Smooth muscle cell (in vitro differentiated cells): ENCODE results near the gene C11orf16. TPM values are rescaled to one million over a fixed set of nuclear protein-coding genes. Genes with fewer than 3 reads are reported as not detected.
A peak's percentile ranks its signal among the peaks of the same experiment; 100 is the strongest.
"Not testable (repeated sequence)": the region's sequence is repeated elsewhere in the genome, so short reads cannot be mapped to it uniquely, and the experiment has no call there.

Experiments used
- DNase-seq: peaks from one replicate; lab custom pipeline; 2025; ENCODE audit not compliant: unreplicated experiment; lab: John Stamatoyannopoulos, UW
- H2AFZ ChIP-seq: fragments of 200-600 bp; sonication (generic); 2 replicates; pipeline ENCODE4 v1.6.0; 2016; ENCODE audit warnings: antibody characterized with exemption, low read depth, mild to moderate bottlenecking
- H3F3A ChIP-seq: fragments of 200-600 bp; sonication (generic); 2 replicates; pipeline ENCODE4 v1.6.0; 2017; ENCODE audit warnings: antibody characterized with exemption, low read depth
- H3K27ac ChIP-seq: fragments of 200-600 bp; sonication (generic); 2 replicates; pipeline ENCODE4 v1.5.1; 2016; ENCODE audit warnings: low read depth, mild to moderate bottlenecking
- H3K27me3 ChIP-seq: fragments of 200-600 bp; sonication (generic); 2 replicates; pipeline ENCODE4 v1.6.1; 2016; ENCODE audit warnings: low read depth, mild to moderate bottlenecking
- H3K36me3 ChIP-seq: fragments of 200-600 bp; sonication (generic); 2 replicates; pipeline ENCODE4 v1.5.1; 2016; ENCODE audit warnings: low read depth
- H3K4me1 ChIP-seq: fragments of 200-600 bp; sonication (generic); 2 replicates; pipeline ENCODE4 v1.5.1; 2016; ENCODE audit warnings: low read depth
- H3K4me2 ChIP-seq: fragments of 200-600 bp; sonication (generic); 2 replicates; pipeline ENCODE4 v1.6.0; 2016; ENCODE audit warnings: mild to moderate bottlenecking
- H3K4me3 ChIP-seq: fragments of 200-600 bp; sonication (generic); 2 replicates; pipeline ENCODE4 v1.5.1; 2016; ENCODE audit warnings: mild to moderate bottlenecking
- H3K79me2 ChIP-seq: fragments of 200-600 bp; sonication (generic); 2 replicates; pipeline ENCODE4 v1.6.0; 2016; ENCODE audit warnings: low read depth, mild to moderate bottlenecking
- H3K9ac ChIP-seq: fragments of 200-600 bp; sonication (generic); 2 replicates; pipeline ENCODE4 v1.6.0; 2016; ENCODE audit warnings: low read depth
- H3K9me3 ChIP-seq: fragments of 200-600 bp; sonication (generic); replicated peaks from 2 replicates; pipeline ENCODE4 v1.5.1; 2016; ENCODE audit warnings: low read depth
- H4K20me1 ChIP-seq: fragments of 200-600 bp; sonication (generic); 2 replicates; pipeline ENCODE4 v1.6.0; 2016; ENCODE audit warnings: low read depth
- CTCF ChIP-seq: fragments of 200-600 bp; sonication (generic); IDR thresholded peaks from 2 replicates; pipeline ENCODE4 v1.5.1; 2017; ENCODE audit warnings: borderline replicate concordance, mild to moderate bottlenecking, antibody characterized with exemption; ENCODE audit not compliant: insufficient read depth, poor library complexity, severe bottlenecking
- WGBS: methylation state at CpG from one replicate; pipeline ENCODE4 v1.1.7; 2016; ENCODE audit warnings: low lambda C conversion rate; 5-methylcytosine and 5-hydroxymethylcytosine counted together
- polyA plus RNA-seq: library from polyadenylated mRNA; unstranded; fragments of >200 nt; fragmentation: Nextera tagmentation; extraction: Ambion mirVana; gene quantifications from 2 replicates; pipeline ENCODE4 v1.2.1, GENCODE V29; 2016
- total RNA-seq: library from RNA; depleted of rRNA; stranded (reverse); fragments of >200 nt; gene quantifications from 2 replicates; pipeline ENCODE4 v1.2.3, GENCODE V29; 2014

C11orf16 gene
- total and polyA plus RNA-seq, 2 experiments from 2014 or later = not detected

GRCh38 chr11:8937659-8938058, 4.9 kb upstream of the C11orf16 start:
- no peaks in the 10 kb centered on the region for H3K36me3 ChIP-seq
- no peak overlapping the region for H3K27ac ChIP-seq
- no peak overlapping the region for H2AFZ ChIP-seq
- no peak for DNase-seq
- no peak overlapping the region for H3K4me3 ChIP-seq
- no peak overlapping the region for H3K9ac ChIP-seq
- no peak overlapping the region for H3K4me2 ChIP-seq
- H3F3A ChIP-seq = peaks cover 17% of the 10 kb centered on the region
- no peak for TF ChIP-seq CTCF
- no peaks in the 10 kb centered on the region for H4K20me1 ChIP-seq
- H3K27me3 ChIP-seq = no peaks in the 10 kb centered on the region
- no peaks in the 10 kb centered on the region for H3K9me3 ChIP-seq
- H3K4me1 ChIP-seq = peaks cover 7% of the 10 kb centered on the region
- WGBS = 89% methylated on average over 14 of the region's 14 CpGs
- H3K79me2 ChIP-seq = no peaks in the 10 kb centered on the region

- Histone ChIP-seq H3K9ac (no peak overlapping the region), H3K4me1 (peaks cover 7% of the 10 kb centered on the region), H3K27ac (no peak overlapping the region), H3K9me3 (no peaks in the 10 kb centered on the region), H2AFZ (no peak overlapping the region), H3K79me2 (no peaks in the 10 kb centered on the region), H3K27me3 (no peaks in the 10 kb centered on the region), H3K36me3 (no peaks in the 10 kb centered on the region), H3F3A (peaks cover 17% of the 10 kb centered on the region), H3K4me2 (no peak overlapping the region), H4K20me1 (no peaks in the 10 kb centered on the region), H3K4me3 (no peak overlapping the region)
- no peak for DNase-seq
- 99% methylated on average over 10 of the region's 10 CpGs for WGBS
- no peak for TF ChIP-seq CTCF
These were observed 4.4 kb upstream of the C11orf16 start for GRCh38 chr11:8937159-8937558.

- DNase-seq, H3K4me3 ChIP-seq, H3K4me1 ChIP-seq, H3K27me3 ChIP-seq, H3K36me3 ChIP-seq, H4K20me1 ChIP-seq, H3K79me2 ChIP-seq, H3K9me3 ChIP-seq, H2AFZ ChIP-seq: not testable (repeated sequence)
- WGBS = 100% methylated on average over 2 of the region's 2 CpGs
- peak overlapping the region; percentile 95 for H3K27ac ChIP-seq
- peaks cover 17% of the 10 kb centered on the region for H3F3A ChIP-seq
- H3K4me2 ChIP-seq = peak overlapping the region; percentile 82
- H3K9ac ChIP-seq = peak overlapping the region; percentile 76
These were observed 3.0 kb upstream of the C11orf16 start for GRCh38 chr11:8935789-8936188.

GRCh38 chr11:8934742-8935488, 2.2 kb upstream of the C11orf16 start:
- Histone ChIP-seq H3K9me3 (no peaks in the 10 kb centered on the region), H3K36me3 (no peaks in the 10 kb centered on the region), H3K4me3 (peak overlapping the region; percentile 31), H3K79me2 (no peaks in the 10 kb centered on the region), H4K20me1 (no peaks in the 10 kb centered on the region), H2AFZ (peak overlapping the region; percentile 66), H3K4me2 (peak overlapping the region; percentile 82), H3K27ac (peak overlapping the region; percentile 95), H3F3A (peaks cover 17% of the 10 kb centered on the region), H3K9ac (peak overlapping the region; percentile 76), H3K4me1 (peaks cover 7% of the 10 kb centered on the region), H3K27me3 (no peaks in the 10 kb centered on the region)
- WGBS = 13% methylated on average over 14 of the region's 14 CpGs
- DNase-seq = no peak
- TF ChIP-seq CTCF = no peak
